WTC11 (cell line): ENCODE results near the gene METTL15. TPM values are rescaled to one million over a fixed set of nuclear protein-coding genes. Genes with fewer than 3 reads are reported as not detected.

Source experiments
- ATF1 ChIP-seq: sonication (generic); formaldehyde crosslinking; IDR thresholded peaks from 2 replicates; pipeline ENCODE4 v1.8.1; 2023; ENCODE audit warnings: mild to moderate bottlenecking, moderate library complexity, missing genetic modification reagents
- EMX1 ChIP-seq: fragments of 250-450 bp; sonication (Bioruptor Pico); IDR thresholded peaks from 2 replicates; pipeline ENCODE4 v1.8.0; 2021; ENCODE audit warnings: mild to moderate bottlenecking
- GRHL2 ChIP-seq: fragments of 250-450 bp; sonication (Bioruptor Pico); IDR thresholded peaks from 2 replicates; pipeline ENCODE4 v1.8.0; 2022; ENCODE audit warnings: mild to moderate bottlenecking, moderate library complexity; ENCODE audit not compliant: insufficient replicate concordance, severe bottlenecking
- JUN ChIP-seq: sonication (generic); formaldehyde crosslinking; IDR thresholded peaks from 2 replicates; pipeline ENCODE4 v1.8.0; 2023; ENCODE audit warnings: mild to moderate bottlenecking, missing genetic modification reagents
- NFE2L1 ChIP-seq: sonication (generic); formaldehyde crosslinking; IDR thresholded peaks from 2 replicates; pipeline ENCODE4 v1.8.1; 2023; ENCODE audit warnings: missing genetic modification reagents
- OVOL2 ChIP-seq: fragments of 250-450 bp; sonication (Bioruptor Pico); IDR thresholded peaks from 2 replicates; pipeline ENCODE4 v1.9.0; 2021; ENCODE audit warnings: mild to moderate bottlenecking, borderline replicate concordance
- PRRX2 ChIP-seq: fragments of 250-450 bp; sonication (Bioruptor Pico); IDR thresholded peaks from 2 replicates; pipeline ENCODE4 v1.8.0; 2021; ENCODE audit warnings: mild to moderate bottlenecking
- SMAD3 ChIP-seq: sonication (generic); formaldehyde crosslinking; IDR thresholded peaks from 2 replicates; pipeline ENCODE4 v1.8.0; 2022; ENCODE audit warnings: missing genetic modification reagents, mild to moderate bottlenecking, borderline replicate concordance
- ZNF219 ChIP-seq: sonication (generic); formaldehyde crosslinking; IDR thresholded peaks from 2 replicates; pipeline ENCODE4 v1.8.0; 2023; ENCODE audit warnings: missing genetic modification reagents, mild to moderate bottlenecking, borderline replicate concordance
- ZNF671 ChIP-seq: fragments of 250-450 bp; sonication (Bioruptor Pico); IDR thresholded peaks from 2 replicates; pipeline ENCODE4 v1.8.0; 2021; ENCODE audit warnings: mild to moderate bottlenecking
- total RNA-seq: library from RNA; stranded (reverse); gene quantifications from 3 replicates; pipeline ENCODE4 v1.2.3, GENCODE V29; 2021
- TF ChIP-seq, protein P1 (sequence below): fragments of 250-450 bp; sonication (Bioruptor Pico); conservative IDR thresholded peaks from 2 replicates; pipeline ENCODE4 v1.9.0; 2021; ENCODE audit warnings: mild to moderate bottlenecking
- TF ChIP-seq, protein P2 (sequence below): sonication (generic); formaldehyde crosslinking; IDR thresholded peaks from 2 replicates; pipeline ENCODE4 v1.8.1; 2022; ENCODE audit warnings: low read depth, mild to moderate bottlenecking, moderate library complexity, missing genetic modification reagents, borderline replicate concordance
- TF ChIP-seq, protein P3 (sequence below): sonication (generic); formaldehyde crosslinking; IDR thresholded peaks from 2 replicates; pipeline ENCODE4 v1.8.1; 2023; ENCODE audit warnings: mild to moderate bottlenecking, moderate library complexity, missing genetic modification reagents
- TF ChIP-seq, protein P4 (sequence below): sonication (generic); formaldehyde crosslinking; IDR thresholded peaks from 2 replicates; pipeline ENCODE4 v1.8.1; 2022; ENCODE audit warnings: mild to moderate bottlenecking, missing genetic modification reagents, moderate library complexity, borderline replicate concordance
- TF ChIP-seq, protein P5 (sequence below): fragments of 250-450 bp; sonication (Bioruptor Pico); IDR thresholded peaks from 2 replicates; pipeline ENCODE4 v2.1.2; 2022; ENCODE audit warnings: mild to moderate bottlenecking, moderate library complexity
- TF ChIP-seq, protein P6 (sequence below): sonication (generic); formaldehyde crosslinking; IDR thresholded peaks from 2 replicates; pipeline ENCODE4 v1.8.0; 2022; ENCODE audit warnings: missing genetic modification reagents
- TF ChIP-seq, protein P7 (sequence below): sonication (generic); formaldehyde crosslinking; IDR thresholded peaks from 2 replicates; pipeline ENCODE4 v1.8.0; 2022; ENCODE audit warnings: mild to moderate bottlenecking, missing genetic modification reagents
- TF ChIP-seq, protein P8 (sequence below): sonication (generic); formaldehyde crosslinking; IDR thresholded peaks from 2 replicates; pipeline ENCODE4 v1.8.1; 2023; ENCODE audit warnings: mild to moderate bottlenecking, missing genetic modification reagents

The METTL15 gene
- total RNA-seq, 1 experiment from 2014 or later: 13.2 TPM

DNA sequence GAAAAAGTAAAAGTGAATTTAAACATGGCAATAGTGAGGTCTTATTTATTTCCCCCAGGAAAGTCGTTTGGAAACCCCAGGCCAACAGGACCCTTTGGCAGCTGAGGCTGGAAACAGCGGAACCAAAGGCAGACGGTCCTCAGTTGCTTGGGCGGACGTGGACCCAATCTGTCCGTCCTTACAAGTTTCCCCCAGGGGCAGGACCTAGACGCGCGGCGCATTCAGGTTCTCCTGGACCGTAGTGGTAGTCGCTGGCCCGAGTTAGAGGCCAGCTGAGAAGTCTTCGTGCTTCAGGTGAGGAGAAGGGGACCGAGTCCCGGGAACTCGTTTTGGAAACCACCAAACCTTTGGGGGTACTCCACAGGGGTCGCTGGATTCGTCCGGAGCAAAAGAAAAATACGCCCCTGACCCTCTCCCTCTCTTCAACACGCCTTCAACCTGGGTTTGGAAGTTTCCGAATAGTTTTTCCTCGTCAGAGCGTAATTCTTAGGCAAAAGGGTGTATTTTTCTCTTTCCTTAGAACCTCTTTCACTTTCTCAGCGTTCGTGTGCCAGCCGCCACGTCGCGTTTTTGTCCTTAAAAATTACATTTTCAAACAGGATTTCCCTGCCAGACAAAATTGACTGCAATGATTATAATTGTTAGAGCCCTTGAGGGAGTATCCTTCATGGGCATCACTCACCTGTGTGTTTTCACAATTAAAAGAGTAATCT, 2.1 kb downstream of the METTL15 start (continued):
- TF ChIP-seq EMX1 (CRISPR knock-in tag) (no peak), OVOL2 (no peak), ZNF219 (CRISPR knock-in tag) (no peak), ZNF671 (CRISPR knock-in tag) (no peak), JUN (CRISPR knock-in tag) (no peak), SMAD3 (peak; percentile 18; the same call in 1 of the 2 replicates), NFE2L1 (no peak), PRRX2 (CRISPR knock-in tag) (no peak), ATF1 (CRISPR knock-in tag) (no peak), GRHL2 (CRISPR knock-in tag) (no peak)
- TF ChIP-seq, protein P1, sequence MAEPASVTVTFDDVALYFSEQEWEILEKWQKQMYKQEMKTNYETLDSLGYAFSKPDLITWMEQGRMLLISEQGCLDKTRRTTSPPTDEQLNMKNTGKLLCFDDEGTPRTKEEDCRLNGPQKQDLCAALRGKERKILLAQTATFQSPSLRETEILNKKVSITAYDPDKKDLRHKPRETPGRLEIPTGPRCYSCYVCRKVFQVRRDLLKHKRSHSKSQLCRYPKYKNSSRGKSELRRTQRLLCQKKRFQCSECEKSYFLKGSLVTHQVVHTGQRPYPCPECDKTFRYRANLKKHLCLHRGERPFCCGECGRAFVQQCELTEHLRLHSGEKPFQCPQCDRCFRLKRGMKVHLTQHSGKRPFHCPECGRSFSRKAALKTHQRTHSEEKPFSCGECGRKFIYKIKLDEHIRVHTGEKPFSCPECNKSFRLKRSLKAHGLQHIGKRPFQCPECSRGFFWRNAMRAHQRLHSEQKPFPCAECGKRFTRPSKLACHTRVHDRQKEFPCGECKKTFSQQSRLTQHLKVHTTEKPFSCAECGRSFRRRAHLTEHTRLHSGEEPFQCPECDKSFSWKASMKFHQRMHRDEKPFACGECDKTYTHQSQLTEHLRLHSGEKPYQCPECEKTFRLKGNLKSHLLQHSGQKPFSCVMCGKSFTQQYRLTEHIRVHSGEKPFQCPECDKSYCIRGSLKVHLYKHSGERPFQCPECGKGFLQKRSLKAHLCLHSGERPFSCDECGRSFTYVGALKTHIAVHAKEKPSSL: no peak
- TF ChIP-seq, protein P2, sequence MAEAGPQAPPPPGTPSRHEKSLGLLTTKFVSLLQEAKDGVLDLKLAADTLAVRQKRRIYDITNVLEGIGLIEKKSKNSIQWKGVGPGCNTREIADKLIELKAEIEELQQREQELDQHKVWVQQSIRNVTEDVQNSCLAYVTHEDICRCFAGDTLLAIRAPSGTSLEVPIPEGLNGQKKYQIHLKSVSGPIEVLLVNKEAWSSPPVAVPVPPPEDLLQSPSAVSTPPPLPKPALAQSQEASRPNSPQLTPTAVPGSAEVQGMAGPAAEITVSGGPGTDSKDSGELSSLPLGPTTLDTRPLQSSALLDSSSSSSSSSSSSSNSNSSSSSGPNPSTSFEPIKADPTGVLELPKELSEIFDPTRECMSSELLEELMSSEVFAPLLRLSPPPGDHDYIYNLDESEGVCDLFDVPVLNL (CRISPR knock-in tag): no peak
- TF ChIP-seq, protein P3, sequence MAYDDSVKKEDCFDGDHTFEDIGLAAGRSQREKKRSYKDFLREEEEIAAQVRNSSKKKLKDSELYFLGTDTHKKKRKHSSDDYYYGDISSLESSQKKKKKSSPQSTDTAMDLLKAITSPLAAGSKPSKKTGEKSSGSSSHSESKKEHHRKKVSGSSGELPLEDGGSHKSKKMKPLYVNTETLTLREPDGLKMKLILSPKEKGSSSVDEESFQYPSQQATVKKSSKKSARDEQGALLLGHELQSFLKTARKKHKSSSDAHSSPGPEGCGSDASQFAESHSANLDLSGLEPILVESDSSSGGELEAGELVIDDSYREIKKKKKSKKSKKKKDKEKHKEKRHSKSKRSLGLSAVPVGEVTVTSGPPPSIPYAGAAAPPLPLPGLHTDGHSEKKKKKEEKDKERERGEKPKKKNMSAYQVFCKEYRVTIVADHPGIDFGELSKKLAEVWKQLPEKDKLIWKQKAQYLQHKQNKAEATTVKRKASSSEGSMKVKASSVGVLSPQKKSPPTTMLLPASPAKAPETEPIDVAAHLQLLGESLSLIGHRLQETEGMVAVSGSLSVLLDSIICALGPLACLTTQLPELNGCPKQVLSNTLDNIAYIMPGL (CRISPR knock-in tag): no peak; the same call in 1 of the 2 replicates
- TF ChIP-seq, protein P4, sequence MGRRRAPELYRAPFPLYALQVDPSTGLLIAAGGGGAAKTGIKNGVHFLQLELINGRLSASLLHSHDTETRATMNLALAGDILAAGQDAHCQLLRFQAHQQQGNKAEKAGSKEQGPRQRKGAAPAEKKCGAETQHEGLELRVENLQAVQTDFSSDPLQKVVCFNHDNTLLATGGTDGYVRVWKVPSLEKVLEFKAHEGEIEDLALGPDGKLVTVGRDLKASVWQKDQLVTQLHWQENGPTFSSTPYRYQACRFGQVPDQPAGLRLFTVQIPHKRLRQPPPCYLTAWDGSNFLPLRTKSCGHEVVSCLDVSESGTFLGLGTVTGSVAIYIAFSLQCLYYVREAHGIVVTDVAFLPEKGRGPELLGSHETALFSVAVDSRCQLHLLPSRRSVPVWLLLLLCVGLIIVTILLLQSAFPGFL (CRISPR knock-in tag): 0 out of 2 replicates have a peak, but pooled peaks have one; percentile 58
- TF ChIP-seq, protein P5, sequence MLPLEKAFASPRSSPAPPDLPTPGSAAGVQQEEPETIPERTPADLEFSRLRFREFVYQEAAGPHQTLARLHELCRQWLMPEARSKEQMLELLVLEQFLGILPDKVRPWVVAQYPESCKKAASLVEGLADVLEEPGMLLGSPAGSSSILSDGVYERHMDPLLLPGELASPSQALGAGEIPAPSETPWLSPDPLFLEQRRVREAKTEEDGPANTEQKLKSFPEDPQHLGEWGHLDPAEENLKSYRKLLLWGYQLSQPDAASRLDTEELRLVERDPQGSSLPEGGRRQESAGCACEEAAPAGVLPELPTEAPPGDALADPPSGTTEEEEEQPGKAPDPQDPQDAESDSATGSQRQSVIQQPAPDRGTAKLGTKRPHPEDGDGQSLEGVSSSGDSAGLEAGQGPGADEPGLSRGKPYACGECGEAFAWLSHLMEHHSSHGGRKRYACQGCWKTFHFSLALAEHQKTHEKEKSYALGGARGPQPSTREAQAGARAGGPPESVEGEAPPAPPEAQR (CRISPR knock-in tag): 0 out of 2 replicates have a peak, but pooled peaks have one; percentile 12
- TF ChIP-seq, protein P6, sequence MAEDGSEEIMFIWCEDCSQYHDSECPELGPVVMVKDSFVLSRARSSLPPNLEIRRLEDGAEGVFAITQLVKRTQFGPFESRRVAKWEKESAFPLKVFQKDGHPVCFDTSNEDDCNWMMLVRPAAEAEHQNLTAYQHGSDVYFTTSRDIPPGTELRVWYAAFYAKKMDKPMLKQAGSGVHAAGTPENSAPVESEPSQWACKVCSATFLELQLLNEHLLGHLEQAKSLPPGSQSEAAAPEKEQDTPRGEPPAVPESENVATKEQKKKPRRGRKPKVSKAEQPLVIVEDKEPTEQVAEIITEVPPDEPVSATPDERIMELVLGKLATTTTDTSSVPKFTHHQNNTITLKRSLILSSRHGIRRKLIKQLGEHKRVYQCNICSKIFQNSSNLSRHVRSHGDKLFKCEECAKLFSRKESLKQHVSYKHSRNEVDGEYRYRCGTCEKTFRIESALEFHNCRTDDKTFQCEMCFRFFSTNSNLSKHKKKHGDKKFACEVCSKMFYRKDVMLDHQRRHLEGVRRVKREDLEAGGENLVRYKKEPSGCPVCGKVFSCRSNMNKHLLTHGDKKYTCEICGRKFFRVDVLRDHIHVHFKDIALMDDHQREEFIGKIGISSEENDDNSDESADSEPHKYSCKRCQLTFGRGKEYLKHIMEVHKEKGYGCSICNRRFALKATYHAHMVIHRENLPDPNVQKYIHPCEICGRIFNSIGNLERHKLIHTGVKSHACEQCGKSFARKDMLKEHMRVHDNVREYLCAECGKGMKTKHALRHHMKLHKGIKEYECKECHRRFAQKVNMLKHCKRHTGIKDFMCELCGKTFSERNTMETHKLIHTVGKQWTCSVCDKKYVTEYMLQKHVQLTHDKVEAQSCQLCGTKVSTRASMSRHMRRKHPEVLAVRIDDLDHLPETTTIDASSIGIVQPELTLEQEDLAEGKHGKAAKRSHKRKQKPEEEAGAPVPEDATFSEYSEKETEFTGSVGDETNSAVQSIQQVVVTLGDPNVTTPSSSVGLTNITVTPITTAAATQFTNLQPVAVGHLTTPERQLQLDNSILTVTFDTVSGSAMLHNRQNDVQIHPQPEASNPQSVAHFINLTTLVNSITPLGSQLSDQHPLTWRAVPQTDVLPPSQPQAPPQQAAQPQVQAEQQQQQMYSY: no peak
- TF ChIP-seq, protein P7, sequence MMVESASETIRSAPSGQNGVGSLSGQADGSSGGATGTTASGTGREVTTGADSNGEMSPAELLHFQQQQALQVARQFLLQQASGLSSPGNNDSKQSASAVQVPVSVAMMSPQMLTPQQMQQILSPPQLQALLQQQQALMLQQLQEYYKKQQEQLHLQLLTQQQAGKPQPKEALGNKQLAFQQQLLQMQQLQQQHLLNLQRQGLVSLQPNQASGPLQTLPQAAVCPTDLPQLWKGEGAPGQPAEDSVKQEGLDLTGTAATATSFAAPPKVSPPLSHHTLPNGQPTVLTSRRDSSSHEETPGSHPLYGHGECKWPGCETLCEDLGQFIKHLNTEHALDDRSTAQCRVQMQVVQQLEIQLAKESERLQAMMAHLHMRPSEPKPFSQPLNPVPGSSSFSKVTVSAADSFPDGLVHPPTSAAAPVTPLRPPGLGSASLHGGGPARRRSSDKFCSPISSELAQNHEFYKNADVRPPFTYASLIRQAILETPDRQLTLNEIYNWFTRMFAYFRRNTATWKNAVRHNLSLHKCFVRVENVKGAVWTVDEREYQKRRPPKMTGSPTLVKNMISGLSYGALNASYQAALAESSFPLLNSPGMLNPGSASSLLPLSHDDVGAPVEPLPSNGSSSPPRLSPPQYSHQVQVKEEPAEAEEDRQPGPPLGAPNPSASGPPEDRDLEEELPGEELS (CRISPR knock-in tag): peak; percentile 89
- TF ChIP-seq, protein P8, sequence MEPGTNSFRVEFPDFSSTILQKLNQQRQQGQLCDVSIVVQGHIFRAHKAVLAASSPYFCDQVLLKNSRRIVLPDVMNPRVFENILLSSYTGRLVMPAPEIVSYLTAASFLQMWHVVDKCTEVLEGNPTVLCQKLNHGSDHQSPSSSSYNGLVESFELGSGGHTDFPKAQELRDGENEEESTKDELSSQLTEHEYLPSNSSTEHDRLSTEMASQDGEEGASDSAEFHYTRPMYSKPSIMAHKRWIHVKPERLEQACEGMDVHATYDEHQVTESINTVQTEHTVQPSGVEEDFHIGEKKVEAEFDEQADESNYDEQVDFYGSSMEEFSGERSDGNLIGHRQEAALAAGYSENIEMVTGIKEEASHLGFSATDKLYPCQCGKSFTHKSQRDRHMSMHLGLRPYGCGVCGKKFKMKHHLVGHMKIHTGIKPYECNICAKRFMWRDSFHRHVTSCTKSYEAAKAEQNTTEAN: no peak; the same call in 1 of the 2 replicates
